HFF-Myc (cell line): ENCODE results near the gene JADE3.
A peak's percentile ranks its signal among the peaks of the same experiment; 100 is the strongest.

ENCODE experiments used
- DNase-seq: peaks from one replicate; pipeline ENCODE4 v3.0.0-alpha.2; 2011; ENCODE audit warnings: low read depth; ENCODE audit errors: extremely low read depth
- H3K4me3 ChIP-seq: replicated peaks from 2 replicates; pipeline ENCODE4 v1.5.1; 2011; ENCODE audit warnings: low read depth, mild to moderate bottlenecking, control low read depth, low read length
- TF ChIP-seq, protein P1 (sequence below): IDR thresholded peaks from 2 replicates; pipeline ENCODE4 v1.5.1; 2012; ENCODE audit warnings: mild to moderate bottlenecking, low read depth, low read length, control low read depth; ENCODE audit errors: missing control alignments

The JADE3 gene

DNA sequence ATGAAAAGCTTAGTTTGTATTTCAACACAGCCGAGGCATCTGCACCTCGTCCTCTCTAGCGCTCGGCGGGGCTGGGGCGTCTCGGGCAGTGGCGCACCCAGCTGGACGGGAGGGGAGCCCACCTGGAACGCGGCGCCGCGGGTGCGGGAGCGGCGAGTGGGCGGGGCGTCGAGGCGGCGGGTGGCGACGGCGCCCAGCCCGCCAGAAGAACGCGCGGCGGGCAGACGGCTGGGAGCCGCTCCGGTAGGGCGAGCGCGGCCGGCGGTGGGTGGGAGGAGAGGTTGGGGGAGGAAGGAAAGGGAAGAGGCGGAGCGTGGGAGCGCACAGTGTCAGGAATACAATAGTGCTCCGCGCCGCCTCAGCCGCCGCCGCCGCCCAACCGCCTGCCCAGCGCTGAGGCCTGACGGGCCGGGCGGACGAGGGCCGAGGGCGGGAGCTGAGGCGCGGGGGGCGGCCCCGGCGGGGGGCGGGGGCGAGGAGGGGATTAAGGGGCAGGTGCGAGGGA lies at the start of gene JADE3:
Gene JADE3 (plus strand): TSS at position 324 of the 505 bp plus-strand sequence. CDS start 72,474 bp downstream, outside the sequence.
- TF ChIP-seq, protein P1, sequence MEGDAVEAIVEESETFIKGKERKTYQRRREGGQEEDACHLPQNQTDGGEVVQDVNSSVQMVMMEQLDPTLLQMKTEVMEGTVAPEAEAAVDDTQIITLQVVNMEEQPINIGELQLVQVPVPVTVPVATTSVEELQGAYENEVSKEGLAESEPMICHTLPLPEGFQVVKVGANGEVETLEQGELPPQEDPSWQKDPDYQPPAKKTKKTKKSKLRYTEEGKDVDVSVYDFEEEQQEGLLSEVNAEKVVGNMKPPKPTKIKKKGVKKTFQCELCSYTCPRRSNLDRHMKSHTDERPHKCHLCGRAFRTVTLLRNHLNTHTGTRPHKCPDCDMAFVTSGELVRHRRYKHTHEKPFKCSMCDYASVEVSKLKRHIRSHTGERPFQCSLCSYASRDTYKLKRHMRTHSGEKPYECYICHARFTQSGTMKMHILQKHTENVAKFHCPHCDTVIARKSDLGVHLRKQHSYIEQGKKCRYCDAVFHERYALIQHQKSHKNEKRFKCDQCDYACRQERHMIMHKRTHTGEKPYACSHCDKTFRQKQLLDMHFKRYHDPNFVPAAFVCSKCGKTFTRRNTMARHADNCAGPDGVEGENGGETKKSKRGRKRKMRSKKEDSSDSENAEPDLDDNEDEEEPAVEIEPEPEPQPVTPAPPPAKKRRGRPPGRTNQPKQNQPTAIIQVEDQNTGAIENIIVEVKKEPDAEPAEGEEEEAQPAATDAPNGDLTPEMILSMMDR: no peak
- peak within 1 kb of the TSS; percentile 60 for H3K4me3 ChIP-seq
- DNase-seq: no peak

DNA sequence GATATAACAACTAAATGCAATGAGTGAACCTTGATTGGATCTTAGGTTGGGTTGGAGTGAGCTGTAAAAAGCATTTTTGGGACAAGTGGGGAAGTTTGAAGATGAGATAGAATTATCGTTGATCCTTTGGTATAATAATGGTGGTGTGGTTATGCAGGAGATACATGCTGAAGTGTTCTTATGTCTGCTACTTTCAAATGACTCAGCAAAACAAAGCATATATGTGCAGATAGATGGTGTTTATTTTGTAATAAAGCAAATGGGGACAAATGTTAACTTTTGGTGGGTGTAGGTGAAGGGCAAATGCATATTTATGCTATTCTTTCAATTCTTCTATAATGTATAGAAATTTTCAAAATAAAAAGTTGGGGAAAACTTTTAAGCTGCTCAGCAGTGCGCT lies 49.1 kb upstream of the JADE3 start:
- no peak for DNase-seq
- no peak overlapping the region for H3K4me3 ChIP-seq
- TF ChIP-seq, protein P1: no peak

GRCh38 chrX:46864606-46865005 lies 47.6 kb upstream of the JADE3 start:
- H3K4me3 ChIP-seq: no peak overlapping the region
- TF ChIP-seq, protein P1: no peak
- DNase-seq: no peak

- TF ChIP-seq, protein P1: no peak
- no peak overlapping the region for H3K4me3 ChIP-seq
- peak; percentile 20 for DNase-seq
Observed at GRCh38 chrX:46865281-46865680, 46.9 kb upstream of the JADE3 start.

DNA sequence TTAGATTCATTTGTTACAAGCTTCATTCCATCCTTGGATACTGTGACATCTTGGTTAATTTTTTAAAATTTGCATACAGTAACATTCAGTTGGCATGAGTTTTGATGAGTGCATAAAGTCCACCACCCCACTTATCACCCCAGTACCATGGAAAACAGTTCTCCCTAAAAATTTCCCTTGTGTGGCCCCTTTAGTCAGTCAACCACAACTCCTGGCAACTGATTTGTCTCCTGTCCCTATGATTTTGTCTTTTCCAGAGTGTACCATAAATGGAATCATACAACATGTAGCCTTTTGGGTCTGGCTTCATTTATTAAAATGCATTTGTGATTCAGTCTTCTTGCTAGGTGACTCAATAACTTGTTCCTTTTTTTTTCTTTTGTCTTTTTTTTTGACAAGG lies 45.5 kb upstream of the JADE3 start:
- DNase-seq: no peak
- H3K4me3 ChIP-seq: no peak overlapping the region
- TF ChIP-seq, protein P1: no peak

- TF ChIP-seq, protein P1: no peak
- no peak overlapping the region for H3K4me3 ChIP-seq
- no peak for DNase-seq
Observed at GRCh38 chrX:46873746-46874145, 38.5 kb upstream of the JADE3 start.

- H3K4me3 ChIP-seq: no peak overlapping the region
- TF ChIP-seq, protein P1: no peak
- no peak for DNase-seq
Observed at GRCh38 chrX:46876901-46877300, 35.3 kb upstream of the JADE3 start.
